K562 (cell line): ENCODE data around the gene DENND6B.

ENCODE experiments used
- CTCF ChIP-seq, 3 experiments: IDR thresholded peaks in 2 of 3; conservative IDR thresholded peaks in 1 of 3; 2 replicates each; pipeline ENCODE4 v1.5.1; 2011 to 2012; ENCODE audit warnings: low read length in 3 of 3, mild to moderate bottlenecking in 3 of 3, control low read depth in 2 of 3, improper control_type of control experiment in 1 of 3, inconsistent platforms in 1 of 3, low read depth in 1 of 3, mixed read lengths in 1 of 3, moderate library complexity in 1 of 3; ENCODE audit not compliant: insufficient read depth in 2 of 3
- HIVEP1 ChIP-seq: fragments of 250-450 bp; sonication (Bioruptor Pico); IDR thresholded peaks from 2 replicates; pipeline ENCODE4 v1.4.0; 2020; ENCODE audit warnings: mild to moderate bottlenecking
- POLR2AphosphoS5 ChIP-seq: IDR thresholded peaks from 2 replicates; pipeline ENCODE4 v1.6.1; 2011; ENCODE audit warnings: mild to moderate bottlenecking, low read depth, low read length, moderate library complexity; ENCODE audit not compliant: control insufficient read depth, insufficient read depth
- SREBF2 ChIP-seq: sonication (generic); formaldehyde crosslinking; IDR thresholded peaks from 2 replicates; pipeline ENCODE4 v1.4.0; 2020; ENCODE audit warnings: mild to moderate bottlenecking, missing genetic modification reagents
- ZNF561 ChIP-seq: fragments of 450-650 bp; formaldehyde crosslinking; conservative IDR thresholded peaks from 2 replicates; pipeline ENCODE4 v1.4.0; 2020; ENCODE audit warnings: mild to moderate bottlenecking, moderate library complexity

DNA sequence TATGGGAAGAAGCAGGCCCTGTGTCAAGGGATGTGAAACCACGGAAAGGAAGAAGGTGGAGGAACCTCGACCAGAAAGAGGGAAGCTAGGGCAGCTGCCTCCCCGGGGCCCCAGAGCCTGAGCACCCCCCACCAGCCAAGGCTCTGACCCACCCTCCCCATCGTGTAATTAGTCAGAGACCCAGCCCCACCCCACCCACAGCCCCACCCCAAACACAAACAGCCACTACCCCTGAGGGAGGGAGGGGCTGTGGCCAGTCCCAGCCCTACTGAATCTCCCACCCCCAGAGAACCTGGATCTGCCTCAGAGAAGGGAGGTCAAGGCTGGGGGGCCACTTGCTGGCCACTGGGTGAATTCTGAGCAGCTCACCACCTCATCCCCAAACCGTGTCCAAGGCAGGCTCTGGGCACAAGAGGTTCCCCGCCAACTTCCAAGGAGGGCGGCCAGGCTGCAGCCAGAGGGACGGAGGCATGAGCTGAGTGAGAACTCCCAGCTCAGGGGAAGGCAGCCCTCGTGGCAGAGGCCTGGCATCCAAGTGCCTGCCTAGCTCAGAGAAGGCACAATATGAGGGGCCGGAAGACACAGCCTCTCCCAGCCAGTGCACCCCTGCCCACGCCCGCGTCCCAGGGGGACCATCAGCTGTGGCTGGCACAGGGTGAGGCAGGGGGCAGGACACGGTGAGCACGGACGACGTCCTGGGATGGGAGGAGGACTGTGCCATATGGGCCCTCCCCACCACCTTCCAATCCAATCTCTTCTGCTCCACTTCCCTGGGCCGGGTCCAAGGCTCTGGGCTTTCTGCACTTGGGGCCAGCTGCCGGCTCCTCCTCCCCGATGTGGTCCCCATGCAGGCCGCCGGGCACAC is 22.1 kb downstream of the DENND6B start:
- TF ChIP-seq CTCF (IDR thresholded peaks at IDR 0.05 in 2 of 3, conservative IDR thresholded peaks at IDR 0.05 in 1 of 3; ENCODE audit: insufficient read depth in 2 of 3, low read depth in 1 of 3, low read length in 3 of 3) (no peak), HIVEP1 (CRISPR knock-in tag) (no peak), ZNF561 (no peak), SREBF2 (CRISPR knock-in tag) (no peak), POLR2AphosphoS5 (no peak)
